Measurements from ENCODE around the gene WNT11.
"Not testable (repeated sequence)": the region's sequence is repeated elsewhere in the genome, so short reads cannot be mapped to it uniquely, and the experiment has no call there.

WNT11 gene

DNA sequence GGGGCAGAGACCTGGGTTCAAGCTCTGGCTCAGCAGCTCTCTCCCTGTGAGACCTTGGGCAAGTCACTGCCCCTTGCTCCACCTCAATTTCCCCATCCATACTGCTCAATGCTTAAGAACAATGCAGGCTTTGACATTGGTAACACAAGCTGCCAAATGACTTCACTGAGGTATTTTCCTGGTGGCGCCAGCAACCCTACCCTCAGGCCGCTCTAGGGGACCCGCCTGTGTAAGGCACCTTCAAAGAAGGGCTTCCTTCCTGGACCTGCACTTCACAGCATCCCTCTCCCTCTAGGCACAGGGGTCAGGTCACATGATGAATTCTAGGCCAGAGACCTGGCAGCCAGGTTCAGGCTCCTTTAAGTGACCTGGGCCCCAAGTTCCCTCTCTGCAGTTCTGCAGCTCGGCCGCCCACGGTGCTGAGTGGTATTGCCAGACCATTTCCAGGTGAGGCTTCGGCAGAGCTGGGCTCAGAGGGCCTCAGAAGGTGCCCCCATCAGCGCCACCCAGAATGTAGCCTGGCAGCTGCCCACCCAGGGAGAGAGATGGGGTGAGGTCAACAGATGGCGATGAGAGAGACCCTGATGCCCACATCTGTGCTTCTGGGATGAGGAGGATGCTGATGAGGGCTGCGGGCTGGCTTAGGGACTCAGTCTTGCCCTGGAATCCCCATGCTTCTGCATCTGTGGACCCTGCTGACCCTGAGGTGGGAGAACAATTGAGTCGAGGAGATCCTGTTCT lies 4.5 kb downstream of the WNT11 start:
- no peak for DNase-seq (ENCODE audit: low spot score)

DNA sequence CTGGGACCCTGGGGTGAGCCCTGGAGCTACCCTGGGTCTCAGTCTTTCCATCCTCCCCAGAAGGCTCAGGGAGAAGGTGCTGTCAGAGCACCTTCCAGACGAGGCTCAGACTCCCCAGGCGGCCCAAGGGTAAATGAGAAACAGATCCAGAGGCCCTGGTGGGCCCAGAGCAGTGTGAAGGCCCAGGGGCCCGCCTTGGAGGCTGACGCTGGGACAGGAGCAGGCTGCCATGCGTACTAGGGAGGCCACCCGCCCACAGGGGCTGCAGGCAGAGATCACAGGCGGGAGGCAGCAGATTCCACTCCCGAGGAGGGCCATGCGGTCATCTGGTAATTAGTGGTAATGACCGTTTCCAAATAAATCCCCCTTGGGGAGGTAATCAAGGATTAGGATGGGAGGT lies 5.2 kb downstream of the WNT11 start:
- DNase-seq (ENCODE audit: low spot score), result no peak

DNA sequence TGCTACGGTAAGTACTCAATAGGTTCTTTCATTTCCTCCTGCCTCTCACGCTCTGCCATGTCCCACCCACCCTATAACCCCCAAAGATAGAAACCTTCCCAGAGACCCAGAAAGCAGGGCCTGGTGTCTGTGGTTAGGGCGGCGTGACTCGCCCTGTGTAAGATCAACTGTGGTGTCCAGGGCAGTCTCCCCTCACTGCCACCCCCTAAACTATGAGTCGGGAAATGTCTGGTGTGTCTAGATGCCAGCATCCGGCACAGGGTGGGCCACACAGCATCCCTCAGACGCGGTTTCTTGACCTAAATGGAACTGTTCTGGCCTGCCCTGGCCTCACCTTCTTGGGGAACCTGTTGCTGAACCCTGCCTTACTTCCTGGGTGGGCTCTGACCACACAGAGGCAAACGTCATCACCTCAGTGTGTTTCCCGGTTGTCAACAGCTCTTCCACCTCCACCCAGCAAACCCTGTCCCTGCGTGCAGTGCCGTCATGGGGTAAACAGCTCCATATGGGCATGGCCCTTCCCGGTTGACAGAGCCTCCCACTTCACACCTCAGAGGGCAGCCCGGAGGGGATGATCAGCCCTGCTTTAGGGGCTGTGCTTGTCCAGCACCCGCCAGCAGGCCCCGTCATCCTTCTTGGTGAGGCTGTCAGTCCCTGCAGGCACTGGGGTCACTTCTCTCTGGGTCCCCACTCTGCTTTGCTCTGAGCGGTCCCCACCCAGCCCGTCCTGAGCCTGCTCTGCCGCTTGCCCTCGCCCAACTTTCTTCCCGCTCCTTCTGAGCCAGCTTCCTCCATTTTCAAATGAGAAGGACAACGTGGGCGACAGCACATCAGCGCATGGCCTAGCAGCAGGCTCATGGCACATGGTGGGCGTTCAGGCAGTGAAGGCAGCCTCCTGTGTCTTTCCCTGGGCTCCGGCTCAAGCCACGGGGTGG lies 6.0 kb downstream of the WNT11 start:
- DNase-seq (ENCODE audit: low spot score), result no peak

DNA sequence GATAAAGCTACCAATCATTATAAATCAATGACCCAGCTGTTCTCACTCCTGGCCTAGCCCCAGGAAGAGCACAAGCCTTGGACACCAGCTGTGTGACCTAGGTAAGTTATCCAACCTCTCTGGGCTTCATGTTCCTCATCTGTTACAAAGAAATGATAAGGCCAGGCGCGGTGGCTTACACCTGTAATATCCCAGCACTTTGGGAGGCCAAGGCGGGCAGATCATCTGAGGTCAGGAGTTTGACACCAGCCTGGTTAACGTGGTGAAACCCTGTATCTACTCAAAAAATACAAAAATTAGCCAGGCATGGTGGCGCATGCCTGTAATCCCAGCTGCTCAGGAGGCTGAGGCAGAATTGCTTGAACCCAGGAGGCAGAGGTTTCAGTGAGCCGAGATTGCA lies 7.6 kb downstream of the WNT11 start:
- not testable (repeated sequence) for DNase-seq (ENCODE audit: low spot score)

DNA sequence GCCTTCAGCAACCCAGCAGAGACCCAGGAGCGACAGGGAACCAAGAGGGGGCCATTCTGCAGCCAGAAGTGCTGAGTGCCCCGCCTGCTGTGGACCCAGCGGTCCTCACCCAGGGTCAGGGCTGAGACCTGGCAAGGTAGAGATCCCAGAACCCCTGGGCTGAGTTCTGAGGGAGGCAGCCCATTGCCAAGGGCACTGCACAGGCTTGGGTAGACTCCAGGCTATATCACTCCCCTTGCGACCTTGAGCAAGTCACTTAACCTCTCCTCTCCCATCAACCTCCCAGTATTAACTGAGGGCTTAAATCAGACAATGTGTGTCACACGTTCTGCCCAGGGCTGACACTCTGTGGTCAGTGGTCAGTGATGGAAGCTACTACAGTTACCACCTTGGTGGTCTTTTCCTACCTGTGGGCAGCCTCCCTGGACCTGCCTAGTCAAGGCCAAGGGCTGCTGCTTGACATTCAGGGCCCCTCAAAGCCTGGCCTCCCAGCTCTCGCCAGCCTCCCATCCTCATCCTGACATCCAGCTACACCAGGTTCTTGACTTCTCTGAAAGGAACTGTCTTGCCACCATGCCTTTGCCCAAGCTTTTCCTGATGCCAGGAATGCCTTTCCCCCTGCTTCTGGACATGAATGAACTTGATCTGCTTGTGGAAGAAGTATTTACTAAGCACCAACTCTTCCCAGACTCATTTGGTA lies 8.2 kb downstream of the WNT11 start:
- no peak for DNase-seq (ENCODE audit: low spot score)

DNA sequence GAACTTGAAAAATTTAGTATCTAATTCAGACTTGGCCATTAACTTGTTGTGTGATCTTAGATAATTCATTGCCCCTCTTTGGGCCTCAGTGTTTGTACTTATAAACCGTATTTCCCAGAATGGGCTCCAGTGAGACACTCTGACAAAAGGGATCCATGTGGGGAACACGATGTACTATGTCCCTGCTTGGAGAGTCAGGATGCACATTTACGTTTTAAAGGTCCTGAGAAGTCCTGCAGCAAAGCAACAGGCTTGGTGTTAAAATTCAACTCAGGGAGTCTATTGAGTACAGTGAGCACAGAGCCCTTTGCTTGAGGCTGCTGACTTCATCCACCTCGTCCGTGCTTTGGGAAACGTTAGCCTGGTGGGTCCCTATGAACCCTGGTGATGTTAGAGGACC lies 9.0 kb downstream of the WNT11 start:
- DNase-seq (ENCODE audit: low spot score), result no peak

DNA sequence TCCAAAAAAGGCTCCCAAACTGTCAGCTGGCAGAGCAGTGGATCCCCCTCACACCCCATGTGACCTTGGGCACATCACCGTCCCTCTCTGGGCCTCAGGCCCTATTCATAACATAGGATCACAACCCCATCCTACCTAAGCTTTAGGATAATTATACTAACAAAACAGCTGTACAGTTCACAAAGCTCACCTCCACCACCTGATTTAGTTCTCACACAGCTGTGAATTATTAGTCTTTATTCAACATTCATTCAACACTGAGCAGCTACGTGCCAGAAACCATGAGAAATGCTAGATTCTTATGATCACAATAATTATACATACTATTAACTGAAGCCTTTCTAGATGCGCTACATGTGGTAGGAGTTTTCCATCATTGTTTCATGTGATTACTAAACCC lies 9.5 kb downstream of the WNT11 start:
- DNase-seq (ENCODE audit: low spot score), result no peak

DNA sequence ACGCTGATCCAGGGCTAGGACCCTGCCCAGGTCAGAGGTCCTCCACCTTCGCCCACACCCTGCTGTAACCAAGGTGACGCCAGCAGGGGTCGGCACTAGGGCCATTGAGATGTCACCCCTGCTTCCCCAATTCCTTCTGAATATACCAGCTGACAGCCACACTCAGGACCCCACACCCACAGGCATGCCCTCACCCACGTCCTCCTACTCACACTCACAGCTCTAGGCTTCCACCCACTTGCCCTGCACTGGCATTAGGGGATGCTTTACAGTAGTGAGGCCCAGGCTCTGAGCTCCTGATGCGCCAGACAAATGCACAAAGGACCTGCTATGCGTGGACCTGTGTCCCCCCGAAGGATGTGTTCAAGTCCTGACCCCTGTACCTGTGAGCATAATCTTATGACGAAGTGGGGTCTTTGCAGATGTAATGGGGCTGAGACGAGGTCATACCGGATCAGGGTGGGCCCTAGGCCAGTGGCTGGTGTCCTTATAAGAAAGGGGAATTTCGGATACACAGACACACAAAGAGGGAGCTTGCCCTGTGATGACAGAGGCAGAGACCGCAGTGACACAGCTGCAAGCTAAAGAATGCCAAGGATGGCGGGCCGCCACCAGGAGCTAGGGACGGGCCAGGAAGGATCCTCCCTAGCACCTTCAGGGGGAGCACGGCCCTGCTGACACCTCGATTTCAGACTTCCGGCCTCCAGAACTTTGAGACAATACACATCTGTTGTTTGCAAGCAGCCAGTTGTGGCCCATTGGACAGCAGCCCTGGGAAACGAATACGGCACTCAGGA lies 11.2 kb downstream of the WNT11 start:
- no peak for DNase-seq (ENCODE audit: low spot score)

DNA sequence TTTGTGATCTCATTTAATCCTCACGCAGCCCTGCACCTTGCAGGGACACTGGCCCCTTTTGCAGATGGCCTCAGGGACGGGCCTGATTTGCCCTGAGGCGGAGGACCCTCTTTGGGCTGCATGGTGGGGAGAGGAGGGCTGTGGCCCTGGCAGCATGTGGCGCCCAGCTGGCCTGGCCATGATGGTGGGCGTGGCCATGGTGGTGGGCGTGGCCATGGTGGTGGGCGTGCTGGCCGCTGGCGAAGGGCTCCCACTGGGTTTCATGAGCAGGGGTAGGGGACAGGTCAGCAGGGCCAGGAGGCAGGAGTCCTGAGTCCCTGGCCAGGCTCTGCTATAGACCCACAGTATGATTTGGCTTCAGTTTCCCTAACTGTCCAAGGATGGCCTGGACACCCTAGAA lies 13.1 kb downstream of the WNT11 start:
- DNase-seq (ENCODE audit: low spot score), result no peak

DNA sequence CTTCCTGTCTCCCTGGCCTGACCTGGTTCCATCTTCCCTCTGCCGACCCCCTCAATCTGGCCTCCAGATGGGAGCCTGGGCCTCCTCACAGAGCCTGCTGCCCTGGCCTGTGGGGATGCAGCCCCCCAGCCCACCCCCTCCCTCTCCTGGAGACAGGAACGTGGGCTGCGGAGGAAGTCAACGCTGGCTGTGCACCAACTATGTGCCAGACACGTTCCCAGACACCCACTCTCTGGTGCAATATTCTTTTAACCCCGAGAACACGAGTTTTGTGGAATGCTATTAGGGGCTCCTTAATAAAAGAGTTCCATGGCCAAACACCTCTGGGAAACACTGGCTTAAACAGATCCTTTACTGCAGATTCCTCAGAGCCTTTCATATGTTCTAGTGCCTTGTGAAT lies 15.9 kb downstream of the WNT11 start:
- DNase-seq (ENCODE audit: low spot score), result no peak

DNA sequence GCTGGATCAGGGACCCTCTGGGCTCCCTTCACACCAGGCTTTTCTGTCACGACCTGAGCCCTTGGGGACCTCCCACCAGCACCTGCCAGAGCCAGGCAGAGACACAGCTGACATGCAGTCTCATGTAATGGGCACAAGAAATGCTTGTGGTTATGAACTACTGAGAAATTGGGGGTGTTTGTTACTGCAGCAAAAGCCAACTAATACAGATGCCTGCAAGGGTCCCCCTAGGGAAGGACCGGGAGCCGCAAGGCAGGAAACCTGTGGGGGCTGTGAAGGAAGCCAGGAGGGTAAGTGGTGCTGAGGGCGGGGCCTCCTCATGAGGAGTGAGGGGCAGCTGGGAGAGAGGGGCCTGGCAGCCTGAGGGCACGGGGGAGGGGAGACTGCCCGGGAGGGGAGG lies 16.6 kb downstream of the WNT11 start:
- DNase-seq (ENCODE audit: low spot score), result no peak

DNA sequence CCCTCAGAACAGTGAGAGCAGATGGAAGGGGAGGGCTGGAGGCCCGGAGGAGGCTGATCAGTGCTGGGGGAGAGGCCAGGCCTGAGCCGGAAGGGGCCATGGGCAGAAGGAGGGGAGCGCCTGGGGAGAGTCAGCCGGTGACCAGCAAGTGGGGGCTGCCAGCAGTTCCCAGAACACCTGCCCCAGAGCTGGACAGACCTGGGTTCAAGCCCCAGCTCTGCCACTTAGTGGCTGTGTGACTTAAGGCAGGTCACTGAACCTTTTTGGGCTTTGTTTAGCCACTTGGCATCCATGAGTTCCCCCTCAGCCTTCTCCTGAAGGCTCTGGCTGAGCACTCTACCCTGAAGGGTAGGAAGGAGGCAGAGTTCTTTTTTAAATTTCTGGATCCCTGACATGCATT lies 17.4 kb downstream of the WNT11 start:
- DNase-seq (ENCODE audit: low spot score), result no peak

DNA sequence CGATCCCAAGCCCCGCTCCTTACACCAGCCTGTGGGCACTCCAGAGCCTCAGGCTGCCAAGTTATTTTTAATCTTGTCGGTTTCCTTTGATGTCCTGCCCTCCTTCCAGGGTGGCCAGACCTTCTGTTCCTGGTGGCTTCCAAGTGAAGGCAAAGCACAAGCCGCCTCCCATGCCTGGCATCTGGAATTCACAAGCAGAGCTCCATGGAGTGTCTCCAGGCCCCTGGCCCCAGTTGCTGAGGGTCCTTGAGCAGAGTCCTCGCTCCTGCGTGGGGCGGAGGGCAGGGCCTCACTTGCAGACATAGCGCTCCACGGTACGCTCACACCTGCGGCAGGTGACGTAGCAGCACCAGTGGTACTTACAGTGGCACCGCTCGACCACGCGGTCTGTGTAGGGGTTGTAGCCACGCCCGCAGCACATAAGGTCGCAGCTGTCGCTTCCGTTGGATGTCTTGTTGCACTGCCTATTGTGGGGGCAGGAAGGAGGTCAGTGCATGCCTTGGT lies 19.5 kb downstream of the WNT11 start:
- no peak for DNase-seq (ENCODE audit: low spot score)

DNA sequence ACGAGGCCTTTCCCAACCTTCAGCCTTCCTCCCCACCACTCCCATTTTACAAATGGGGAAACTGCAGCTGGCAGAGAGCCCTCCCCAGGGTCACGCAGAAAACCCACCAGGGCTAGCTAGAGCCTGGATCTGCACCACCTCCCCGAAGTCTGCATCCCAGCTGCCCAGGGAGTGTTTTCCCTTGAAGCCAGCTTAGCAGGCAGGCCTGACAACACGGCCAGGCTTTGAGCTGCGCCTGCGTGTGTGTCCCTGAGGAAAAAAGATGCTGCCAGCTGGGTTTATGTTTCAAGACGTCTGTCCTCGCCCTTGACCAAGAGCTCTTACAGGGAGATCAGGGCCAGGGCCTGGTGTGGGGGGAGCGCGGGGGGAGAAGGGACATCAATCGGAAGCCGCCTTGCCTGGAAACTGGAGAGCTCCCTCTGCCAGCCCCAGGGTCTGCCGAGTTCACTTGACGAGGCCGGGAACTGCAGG lies 20.3 kb downstream of the WNT11 start:
- DNase-seq (ENCODE audit: low spot score), result no peak

DNA sequence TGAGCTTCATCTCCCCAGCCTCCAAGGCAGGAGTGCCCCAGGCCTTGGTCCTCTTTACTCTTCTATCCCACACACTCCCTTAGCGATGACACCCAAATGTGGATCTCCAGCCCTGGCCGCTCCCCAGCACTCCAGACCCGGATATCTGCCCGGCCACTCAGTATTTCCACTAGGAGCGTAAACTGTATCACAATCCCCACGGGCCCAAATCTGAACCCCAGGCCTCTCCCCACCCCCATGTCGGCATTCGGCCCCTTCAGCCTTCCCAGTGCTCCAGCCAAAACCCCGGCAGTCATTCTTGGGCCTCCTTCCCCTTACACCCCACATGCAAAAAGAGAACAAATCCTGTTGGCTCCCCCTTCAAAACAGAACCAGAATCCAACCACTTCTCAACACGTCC lies 20.8 kb downstream of the WNT11 start:
- no peak for DNase-seq (ENCODE audit: low spot score)

DNA sequence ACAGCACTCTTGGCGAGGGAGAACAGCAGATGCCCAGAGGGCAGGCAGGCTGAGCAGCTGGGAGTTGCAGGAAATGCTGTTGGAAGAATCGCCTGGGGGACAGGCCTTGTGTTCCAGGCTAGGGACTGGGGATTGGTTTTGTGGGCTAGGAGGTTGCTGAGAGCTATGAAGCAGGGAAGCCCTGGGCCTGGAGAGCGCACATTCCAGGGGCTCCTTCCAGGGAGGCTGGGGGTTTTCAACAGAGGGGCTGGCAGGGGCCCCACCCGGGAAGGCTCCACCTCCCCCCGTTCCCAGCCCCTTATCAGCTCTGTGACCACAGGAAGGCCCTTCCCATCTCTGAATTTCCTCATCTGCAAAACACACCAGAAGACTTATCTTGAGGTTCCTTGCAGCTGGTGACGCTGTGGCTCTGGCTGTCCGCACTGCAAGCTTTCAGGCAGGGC lies 21.7 kb downstream of the WNT11 start:
- DNase-seq (ENCODE audit: low spot score), result no peak

DNA sequence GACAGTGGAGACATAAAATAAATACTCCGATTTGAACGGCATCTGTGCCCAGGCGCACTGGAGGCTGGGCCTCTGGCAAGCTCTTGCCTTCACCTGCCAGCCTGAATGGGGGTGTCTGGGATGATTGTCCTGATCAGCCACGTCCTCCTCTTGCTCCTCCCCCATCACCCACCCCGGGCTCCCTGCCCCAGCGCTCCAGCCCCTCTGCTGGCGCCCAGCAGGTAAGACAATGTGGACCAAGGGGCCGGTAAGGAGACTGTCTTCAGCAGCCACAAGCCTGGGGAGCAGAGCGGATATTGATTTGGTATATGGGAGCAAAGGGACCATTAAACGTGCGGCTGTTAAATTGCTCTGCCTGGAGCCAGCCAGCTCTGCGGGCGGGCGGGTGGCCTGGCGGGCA lies 24.9 kb downstream of the WNT11 start:
- no peak for DNase-seq (ENCODE audit: low spot score)

DNA sequence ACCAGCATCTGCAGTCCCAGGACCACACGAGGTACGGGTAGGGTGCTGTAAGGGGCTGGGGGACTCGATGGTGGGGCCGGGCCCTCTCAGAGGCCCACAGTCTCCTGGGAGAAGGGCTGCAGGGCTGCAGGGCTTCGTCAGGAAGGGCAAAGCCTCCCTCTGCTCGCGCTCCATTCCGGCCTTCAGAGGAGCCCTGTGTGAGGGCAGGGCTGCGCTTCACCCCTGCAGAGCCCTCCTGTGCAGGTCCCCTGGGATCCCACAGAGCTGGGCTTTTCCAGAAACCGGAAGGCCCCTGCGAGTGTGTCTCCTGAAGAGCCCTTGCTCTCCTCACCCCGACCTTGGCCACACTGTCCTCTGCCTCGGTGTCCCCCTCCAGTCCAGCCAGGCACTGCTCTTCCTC lies 27.2 kb downstream of the WNT11 start:
- DNase-seq (ENCODE audit: low spot score), result no peak

DNA sequence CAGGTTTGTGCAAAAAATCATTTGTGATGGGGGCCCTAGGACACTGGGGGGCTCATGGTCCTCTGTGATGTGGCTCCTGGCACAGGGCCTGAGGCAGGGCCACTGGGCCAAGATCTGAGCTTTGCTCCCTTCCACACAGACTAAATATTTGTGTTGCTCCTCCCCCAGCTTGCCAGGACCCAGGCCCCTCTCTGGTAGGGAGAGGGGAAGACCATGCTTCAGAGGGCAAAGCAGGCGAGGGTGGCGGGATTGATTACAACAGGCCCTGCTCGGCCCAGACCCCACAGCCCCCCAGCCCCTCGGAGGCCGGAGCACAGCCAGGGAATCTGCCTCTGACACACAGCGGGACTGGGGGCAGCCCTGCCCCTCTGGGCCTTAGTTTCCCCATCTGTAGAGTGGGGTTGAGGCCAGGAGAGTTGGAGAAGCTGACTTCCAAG lies 29.0 kb downstream of the WNT11 start:
- DNase-seq (ENCODE audit: low spot score), result no peak

DNA sequence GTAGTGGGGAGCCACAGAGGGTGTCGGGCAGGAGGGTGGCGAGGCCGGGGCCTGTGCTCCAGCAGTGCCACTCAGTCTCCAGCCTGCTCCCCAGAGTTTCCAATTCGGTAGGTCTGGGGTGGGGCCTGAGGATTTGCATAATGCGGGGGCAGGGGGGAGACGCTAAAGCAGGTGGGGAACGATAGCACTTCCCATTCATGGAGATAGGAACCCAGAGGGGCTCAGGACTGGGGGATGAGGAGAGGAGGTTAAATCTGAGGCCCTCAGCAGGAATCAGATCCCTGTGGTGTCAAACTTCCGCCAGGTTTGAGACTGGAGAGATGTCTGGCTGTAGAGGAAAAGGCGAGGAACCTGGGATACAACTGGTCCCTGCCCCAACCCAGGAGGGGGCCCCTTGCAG lies 29.8 kb downstream of the WNT11 start:
- no peak for DNase-seq (ENCODE audit: low spot score)

DNA sequence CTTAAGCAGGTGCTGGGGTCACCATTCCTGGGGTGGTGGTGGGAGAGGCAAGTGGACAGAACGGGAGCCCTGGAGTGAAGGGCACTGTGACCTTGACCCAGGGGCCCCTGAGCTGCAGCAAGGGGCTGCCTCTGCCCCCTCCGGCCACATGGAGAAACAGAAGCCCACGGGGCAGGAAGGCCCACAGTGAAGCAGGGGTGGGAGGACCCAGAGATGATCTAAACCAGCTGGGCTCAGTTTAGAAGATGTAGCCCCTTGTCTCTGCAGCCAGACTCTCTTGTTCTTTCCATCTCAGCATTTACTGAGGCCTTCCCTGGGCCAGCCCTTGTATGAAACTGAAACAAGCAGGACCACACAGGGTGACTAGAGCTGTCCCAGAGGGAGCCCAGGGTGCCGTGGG lies 30.5 kb downstream of the WNT11 start:
- DNase-seq (ENCODE audit: low spot score), result no peak

DNA sequence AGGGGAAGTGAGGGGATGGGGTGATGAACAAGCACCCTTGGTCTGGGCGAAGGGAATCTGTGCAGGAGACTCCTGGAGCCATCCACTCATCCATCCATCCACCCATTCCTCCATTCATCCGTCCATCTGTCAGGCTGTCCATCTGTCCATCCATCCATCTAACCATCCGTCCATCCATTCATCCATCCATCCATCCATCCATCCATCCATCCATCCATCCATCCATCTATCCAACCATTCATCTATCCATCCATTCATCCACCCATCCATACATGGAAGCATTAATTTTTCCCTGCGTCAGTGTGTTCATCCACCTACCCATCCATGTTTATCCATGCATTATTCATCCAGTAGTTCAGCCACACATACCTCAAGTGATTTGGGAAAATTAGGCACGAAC lies 32.0 kb downstream of the WNT11 start:
- no peak for DNase-seq (ENCODE audit: low spot score)
